HepG2 (cell line): ENCODE data around the gene CLIC1. TPM values are rescaled to one million over a fixed set of nuclear protein-coding genes. Genes with fewer than 3 reads are reported as not detected.

Source experiments
- BHLHE40 ChIP-seq: IDR thresholded peaks from 2 replicates; pipeline ENCODE4 v1.6.1; 2011; ENCODE audit warnings: low read length, improper control_type of control experiment
- KAT2B ChIP-seq: fragments of 150-350 bp; IDR thresholded peaks from 2 replicates; pipeline ENCODE4 v1.6.1; 2014; ENCODE audit warnings: low read depth, low read length, borderline replicate concordance
- KDM3A ChIP-seq: IDR thresholded peaks from 2 replicates; pipeline ENCODE4 v1.6.1; 2018; ENCODE audit warnings: low read depth, missing compliant biosample characterization
- RBFOX2 ChIP-seq: fragments of 200-400 bp; formaldehyde crosslinking; IDR thresholded peaks from 2 replicates; pipeline ENCODE4 v1.6.1; 2017; ENCODE audit warnings: low read depth, mild to moderate bottlenecking, low read length
- RORA ChIP-seq: sonication (generic); formaldehyde crosslinking; IDR thresholded peaks from 2 replicates; pipeline ENCODE4 v1.5.0; 2020; ENCODE audit warnings: mild to moderate bottlenecking, missing genetic modification reagents, moderate library complexity
- SALL1 ChIP-seq: sonication (generic); formaldehyde crosslinking; IDR thresholded peaks from 2 replicates; pipeline ENCODE4 v1.8.0; 2022; ENCODE audit warnings: mild to moderate bottlenecking, missing genetic modification reagents
- SOX13 ChIP-seq, 3 experiments: fragments of 450-650 bp in 1 of 3; sonication (generic) in 1 of 3; formaldehyde crosslinking in 1 of 3; IDR thresholded peaks in 2 of 3; conservative IDR thresholded peaks in 1 of 3; 2 replicates each; pipeline versions ENCODE4 v1.5.0 to v1.6.1; 2016 to 2020; ENCODE audit warnings: antibody characterized with exemption in 1 of 3, mild to moderate bottlenecking in 1 of 3, missing compliant biosample characterization in 1 of 3, missing genetic modification reagents in 1 of 3, moderate library complexity in 1 of 3
- THAP11 ChIP-seq: IDR thresholded peaks from 2 replicates; pipeline ENCODE4 v1.6.1; 2016; ENCODE audit warnings: missing biosample characterization, missing genetic modification reagents
- ZIK1 ChIP-seq: sonication (generic); formaldehyde crosslinking; IDR thresholded peaks from 2 replicates; pipeline ENCODE4 v1.5.0; 2020; ENCODE audit warnings: mild to moderate bottlenecking, low read depth, missing genetic modification reagents, borderline replicate concordance
- ZNF703 ChIP-seq: sonication (generic); formaldehyde crosslinking; IDR thresholded peaks from 2 replicates; pipeline ENCODE4 v1.5.1; 2020; ENCODE audit warnings: missing genetic modification reagents, mild to moderate bottlenecking, moderate library complexity, borderline replicate concordance
- polyA plus RNA-seq, 8 experiments: library from polyadenylated mRNA; depleted of rRNA in 3 of 8; stranded (reverse) in 7 of 8; unstranded in 1 of 8; fragments of >200 nt; fragmentation: Illumina TruSeq in 4 of 8; extraction: Trizol in 4 of 8; gene quantifications; 2 replicates each; pipeline versions ENCODE4 v1.2.1 to v1.2.3, GENCODE V29; 2011 to 2016; ENCODE audit warnings: low read depth in 4 of 8, missing spikeins in 1 of 8, mixed read lengths in 1 of 8; ENCODE audit not compliant: insufficient read depth in 1 of 8
- total RNA-seq, 5 experiments: library from RNA; depleted of rRNA; stranded (reverse); fragments of >200 nt; fragmentation: Illumina TruSeq; extraction: Trizol; gene quantifications; 2 replicates each; pipeline ENCODE4 v1.2.3, GENCODE V29; 2016; ENCODE audit warnings: low read depth in 1 of 5
- TF ChIP-seq, protein P1 (sequence below): sonication (generic); formaldehyde crosslinking; IDR thresholded peaks from 2 replicates; pipeline ENCODE4 v1.4.0; 2020; ENCODE audit warnings: missing genetic modification reagents
- TF ChIP-seq, protein P2 (sequence below): sonication (generic); formaldehyde crosslinking; IDR thresholded peaks from 2 replicates; pipeline ENCODE4 v1.5.0; 2020; ENCODE audit warnings: mild to moderate bottlenecking, missing genetic modification reagents, borderline replicate concordance
- TF ChIP-seq, protein P3 (sequence below): sonication (generic); formaldehyde crosslinking; IDR thresholded peaks from 2 replicates; pipeline ENCODE4 v1.5.0; 2020; ENCODE audit warnings: mild to moderate bottlenecking, missing genetic modification reagents
- TF ChIP-seq, protein P4 (sequence below): sonication (generic); formaldehyde crosslinking; IDR thresholded peaks from 2 replicates; pipeline ENCODE4 v1.5.0; 2020; ENCODE audit warnings: mild to moderate bottlenecking, missing genetic modification reagents
- TF ChIP-seq, protein P5 (sequence below): sonication (generic); IDR thresholded peaks from 2 replicates; pipeline ENCODE4 v1.6.1; 2016; ENCODE audit warnings: low read depth, borderline replicate concordance
- TF ChIP-seq, protein P6 (sequence below): sonication (generic); formaldehyde crosslinking; IDR thresholded peaks from 2 replicates; pipeline ENCODE4 v1.4.0; 2020; ENCODE audit warnings: mild to moderate bottlenecking, missing genetic modification reagents, borderline replicate concordance

Gene CLIC1
- total and polyA plus RNA-seq, 2 of the 13 experiments (the other 11 are each of a cell fraction or from before 2014, with no cell fraction given): 602 to 891 TPM

DNA sequence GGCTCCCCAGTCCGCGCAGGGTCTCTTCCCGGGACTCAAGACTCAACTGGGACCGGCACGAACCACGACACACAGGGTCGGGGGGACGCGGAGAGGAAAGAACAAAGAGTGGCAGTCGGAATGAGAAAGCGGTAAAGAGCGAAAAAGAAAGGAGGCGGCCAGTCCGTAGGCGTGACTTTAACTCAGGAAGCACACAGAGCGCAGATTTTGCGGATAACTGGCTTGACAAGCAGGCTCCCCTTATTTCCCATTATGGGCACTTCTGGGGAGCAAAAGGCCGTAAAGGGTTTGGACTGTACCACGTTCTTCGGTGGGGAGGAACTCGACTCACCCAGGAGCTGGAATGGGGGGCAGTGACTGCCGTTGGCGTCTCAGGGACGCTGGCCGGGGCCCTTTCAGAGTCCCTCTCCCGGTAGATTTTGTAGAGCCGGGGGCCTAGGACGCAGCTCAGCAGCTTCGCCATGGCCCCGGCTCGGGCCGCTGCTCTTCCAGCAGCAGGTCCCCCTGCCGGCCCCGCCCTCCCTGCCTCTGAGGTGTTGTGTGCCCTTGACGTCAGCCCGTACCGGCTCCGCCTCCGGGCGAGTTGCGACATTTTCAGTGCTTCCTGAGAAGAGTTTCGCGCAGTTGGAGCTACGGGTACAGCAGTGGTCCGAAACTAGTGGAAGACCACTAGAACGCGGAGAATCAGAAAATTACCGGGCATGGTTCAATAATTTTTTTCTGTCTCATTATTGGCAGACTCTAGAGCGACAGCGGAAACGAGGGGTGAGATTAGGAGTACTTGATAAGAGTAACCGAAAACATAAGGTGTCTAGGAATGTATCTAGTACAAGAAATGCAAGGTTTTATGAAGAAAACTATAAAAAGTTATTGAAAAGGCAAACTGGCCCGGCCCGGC, 33.3 kb downstream of the CLIC1 start, which contains the start of gene ABHD16A (continued):
- TF ChIP-seq, protein P1, sequence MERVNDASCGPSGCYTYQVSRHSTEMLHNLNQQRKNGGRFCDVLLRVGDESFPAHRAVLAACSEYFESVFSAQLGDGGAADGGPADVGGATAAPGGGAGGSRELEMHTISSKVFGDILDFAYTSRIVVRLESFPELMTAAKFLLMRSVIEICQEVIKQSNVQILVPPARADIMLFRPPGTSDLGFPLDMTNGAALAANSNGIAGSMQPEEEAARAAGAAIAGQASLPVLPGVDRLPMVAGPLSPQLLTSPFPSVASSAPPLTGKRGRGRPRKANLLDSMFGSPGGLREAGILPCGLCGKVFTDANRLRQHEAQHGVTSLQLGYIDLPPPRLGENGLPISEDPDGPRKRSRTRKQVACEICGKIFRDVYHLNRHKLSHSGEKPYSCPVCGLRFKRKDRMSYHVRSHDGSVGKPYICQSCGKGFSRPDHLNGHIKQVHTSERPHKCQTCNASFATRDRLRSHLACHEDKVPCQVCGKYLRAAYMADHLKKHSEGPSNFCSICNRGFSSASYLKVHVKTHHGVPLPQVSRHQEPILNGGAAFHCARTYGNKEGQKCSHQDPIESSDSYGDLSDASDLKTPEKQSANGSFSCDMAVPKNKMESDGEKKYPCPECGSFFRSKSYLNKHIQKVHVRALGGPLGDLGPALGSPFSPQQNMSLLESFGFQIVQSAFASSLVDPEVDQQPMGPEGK (CRISPR knock-in tag): peak; percentile 67; the same call in 1 of the 2 replicates
- TF ChIP-seq SALL1 (CRISPR knock-in tag) (peak; percentile 81), RORA (CRISPR knock-in tag) (no peak), BHLHE40 (peak; percentile 78), THAP11 (peak; percentile 93), RBFOX2 (peak; percentile 86), ZNF703 (CRISPR knock-in tag) (no peak), ZIK1 (no peak), SOX13 (IDR thresholded peaks at IDR 0.05) (peak; percentile 42; the same call in 1 of the 2 replicates), SOX13 (CRISPR knock-in tag; conservative IDR thresholded peaks at IDR 0.05 in 1 of 2, IDR thresholded peaks at IDR 0.05 in 1 of 2) (peak in 1 of 2 experiments; percentile 72; a peak in 2 of 4 replicates), KAT2B (no peak), KDM3A (CRISPR knock-in tag) (peak; percentile 67; the same call in 1 of the 2 replicates)
- TF ChIP-seq, protein P2, sequence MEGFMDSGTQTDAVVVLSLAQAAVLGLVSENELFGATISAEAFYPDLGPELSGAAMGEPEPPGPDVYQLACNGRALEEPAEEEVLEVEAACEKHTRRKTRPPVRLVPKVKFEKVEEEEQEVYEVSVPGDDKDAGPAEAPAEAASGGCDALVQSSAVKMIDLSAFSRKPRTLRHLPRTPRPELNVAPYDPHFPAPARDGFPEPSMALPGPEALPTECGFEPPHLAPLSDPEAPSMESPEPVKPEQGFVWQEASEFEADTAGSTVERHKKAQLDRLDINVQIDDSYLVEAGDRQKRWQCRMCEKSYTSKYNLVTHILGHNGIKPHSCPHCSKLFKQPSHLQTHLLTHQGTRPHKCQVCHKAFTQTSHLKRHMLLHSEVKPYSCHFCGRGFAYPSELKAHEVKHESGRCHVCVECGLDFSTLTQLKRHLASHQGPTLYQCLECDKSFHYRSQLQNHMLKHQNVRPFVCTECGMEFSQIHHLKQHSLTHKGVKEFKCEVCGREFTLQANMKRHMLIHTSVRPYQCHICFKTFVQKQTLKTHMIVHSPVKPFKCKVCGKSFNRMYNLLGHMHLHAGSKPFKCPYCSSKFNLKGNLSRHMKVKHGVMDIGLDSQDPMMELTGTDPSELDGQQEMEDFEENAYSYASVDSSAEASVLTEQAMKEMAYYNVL: peak; percentile 86; the same call in 1 of the 2 replicates
- TF ChIP-seq, protein P3, sequence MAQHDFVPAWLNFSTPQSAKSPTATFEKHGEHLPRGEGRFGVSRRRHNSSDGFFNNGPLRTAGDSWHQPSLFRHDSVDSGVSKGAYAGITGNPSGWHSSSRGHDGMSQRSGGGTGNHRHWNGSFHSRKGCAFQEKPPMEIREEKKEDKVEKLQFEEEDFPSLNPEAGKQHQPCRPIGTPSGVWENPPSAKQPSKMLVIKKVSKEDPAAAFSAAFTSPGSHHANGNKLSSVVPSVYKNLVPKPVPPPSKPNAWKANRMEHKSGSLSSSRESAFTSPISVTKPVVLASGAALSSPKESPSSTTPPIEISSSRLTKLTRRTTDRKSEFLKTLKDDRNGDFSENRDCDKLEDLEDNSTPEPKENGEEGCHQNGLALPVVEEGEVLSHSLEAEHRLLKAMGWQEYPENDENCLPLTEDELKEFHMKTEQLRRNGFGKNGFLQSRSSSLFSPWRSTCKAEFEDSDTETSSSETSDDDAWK (CRISPR knock-in tag): no peak
- TF ChIP-seq, protein P4, sequence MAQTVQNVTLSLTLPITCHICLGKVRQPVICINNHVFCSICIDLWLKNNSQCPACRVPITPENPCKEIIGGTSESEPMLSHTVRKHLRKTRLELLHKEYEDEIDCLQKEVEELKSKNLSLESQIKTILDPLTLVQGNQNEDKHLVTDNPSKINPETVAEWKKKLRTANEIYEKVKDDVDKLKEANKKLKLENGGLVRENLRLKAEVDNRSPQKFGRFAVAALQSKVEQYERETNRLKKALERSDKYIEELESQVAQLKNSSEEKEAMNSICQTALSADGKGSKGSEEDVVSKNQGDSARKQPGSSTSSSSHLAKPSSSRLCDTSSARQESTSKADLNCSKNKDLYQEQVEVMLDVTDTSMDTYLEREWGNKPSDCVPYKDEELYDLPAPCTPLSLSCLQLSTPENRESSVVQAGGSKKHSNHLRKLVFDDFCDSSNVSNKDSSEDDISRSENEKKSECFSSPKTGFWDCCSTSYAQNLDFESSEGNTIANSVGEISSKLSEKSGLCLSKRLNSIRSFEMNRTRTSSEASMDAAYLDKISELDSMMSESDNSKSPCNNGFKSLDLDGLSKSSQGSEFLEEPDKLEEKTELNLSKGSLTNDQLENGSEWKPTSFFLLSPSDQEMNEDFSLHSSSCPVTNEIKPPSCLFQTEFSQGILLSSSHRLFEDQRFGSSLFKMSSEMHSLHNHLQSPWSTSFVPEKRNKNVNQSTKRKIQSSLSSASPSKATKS (CRISPR knock-in tag): peak; percentile 72; the same call in 1 of the 2 replicates
- TF ChIP-seq, protein P5, sequence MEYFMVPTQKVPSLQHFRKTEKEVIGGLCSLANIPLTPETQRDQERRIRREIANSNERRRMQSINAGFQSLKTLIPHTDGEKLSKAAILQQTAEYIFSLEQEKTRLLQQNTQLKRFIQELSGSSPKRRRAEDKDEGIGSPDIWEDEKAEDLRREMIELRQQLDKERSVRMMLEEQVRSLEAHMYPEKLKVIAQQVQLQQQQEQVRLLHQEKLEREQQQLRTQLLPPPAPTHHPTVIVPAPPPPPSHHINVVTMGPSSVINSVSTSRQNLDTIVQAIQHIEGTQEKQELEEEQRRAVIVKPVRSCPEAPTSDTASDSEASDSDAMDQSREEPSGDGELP: peak; percentile 63
- TF ChIP-seq, protein P6, sequence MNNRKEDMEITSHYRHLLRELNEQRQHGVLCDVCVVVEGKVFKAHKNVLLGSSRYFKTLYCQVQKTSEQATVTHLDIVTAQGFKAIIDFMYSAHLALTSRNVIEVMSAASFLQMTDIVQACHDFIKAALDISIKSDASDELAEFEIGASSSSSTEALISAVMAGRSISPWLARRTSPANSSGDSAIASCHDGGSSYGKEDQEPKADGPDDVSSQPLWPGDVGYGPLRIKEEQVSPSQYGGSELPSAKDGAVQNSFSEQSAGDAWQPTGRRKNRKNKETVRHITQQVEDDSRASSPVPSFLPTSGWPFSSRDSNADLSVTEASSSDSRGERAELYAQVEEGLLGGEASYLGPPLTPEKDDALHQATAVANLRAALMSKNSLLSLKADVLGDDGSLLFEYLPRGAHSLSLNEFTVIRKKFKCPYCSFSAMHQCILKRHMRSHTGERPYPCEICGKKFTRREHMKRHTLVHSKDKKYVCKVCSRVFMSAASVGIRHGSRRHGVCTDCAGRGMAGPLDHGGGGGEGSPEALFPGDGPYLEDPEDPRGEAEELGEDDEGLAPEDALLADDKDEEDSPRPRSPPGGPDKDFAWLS: no peak
